Hepatocyte (in vitro differentiated cells): Measurements from ENCODE around the gene TPRN. TPM values are rescaled to one million over a fixed set of nuclear protein-coding genes. Genes with fewer than 3 reads are reported as not detected.

Source experiments
- DNase-seq: peaks from one replicate; pipeline ENCODE4 v3.0.0-alpha.2; 2016; ENCODE audit warnings: low spot score
- H2AFZ ChIP-seq: fragments of 200-600 bp; sonication (generic); 2 replicates; pipeline ENCODE4 v1.6.0; 2016; ENCODE audit warnings: antibody characterized with exemption, mild to moderate bottlenecking
- H3K27ac ChIP-seq: fragments of 200-600 bp; sonication (generic); 2 replicates; pipeline ENCODE4 v1.5.1; 2016; ENCODE audit warnings: mild to moderate bottlenecking
- H3K27me3 ChIP-seq: fragments of 200-600 bp; sonication (generic); 2 replicates; pipeline ENCODE4 v1.6.1; 2016
- H3K36me3 ChIP-seq: fragments of 200-600 bp; sonication (generic); replicated peaks from 2 replicates; pipeline ENCODE4 v1.5.1; 2016; ENCODE audit warnings: low read depth; ENCODE audit not compliant: insufficient read depth
- H3K4me1 ChIP-seq: fragments of 200-600 bp; sonication (generic); 2 replicates; pipeline ENCODE4 v1.5.1; 2016; ENCODE audit warnings: mild to moderate bottlenecking, moderate library complexity; ENCODE audit not compliant: insufficient read depth
- H3K4me2 ChIP-seq: fragments of 200-600 bp; sonication (generic); 2 replicates; pipeline ENCODE4 v1.6.0; 2016
- H3K4me3 ChIP-seq: fragments of 200-600 bp; sonication (generic); 2 replicates; pipeline ENCODE4 v1.5.1; 2016; ENCODE audit warnings: mild to moderate bottlenecking
- H3K79me2 ChIP-seq: fragments of 200-600 bp; sonication (generic); 2 replicates; pipeline ENCODE4 v1.6.0; 2017; ENCODE audit warnings: mild to moderate bottlenecking
- H3K9me2 ChIP-seq: fragments of 200-600 bp; sonication (generic); replicated peaks from 2 replicates; pipeline ENCODE4 v1.6.0; 2017; ENCODE audit warnings: mild to moderate bottlenecking; ENCODE audit not compliant: insufficient read depth
- H3K9me3 ChIP-seq: fragments of 200-600 bp; sonication (generic); 2 replicates; pipeline ENCODE4 v1.5.1; 2016; ENCODE audit warnings: low read depth, mild to moderate bottlenecking
- H4K20me1 ChIP-seq: fragments of 200-600 bp; sonication (generic); 2 replicates; pipeline ENCODE4 v1.6.0; 2016; ENCODE audit warnings: mild to moderate bottlenecking; ENCODE audit not compliant: insufficient read depth, poor library complexity, severe bottlenecking
- CTCF ChIP-seq: fragments of 200-600 bp; sonication (generic); IDR thresholded peaks from 2 replicates; pipeline ENCODE4 v1.5.1; 2016; ENCODE audit warnings: antibody characterized with exemption, mild to moderate bottlenecking; ENCODE audit not compliant: poor library complexity
- EZH2 ChIP-seq: fragments of 200-600 bp; sonication (generic); IDR thresholded peaks from 2 replicates; pipeline ENCODE4 v1.6.1; 2016; ENCODE audit warnings: antibody characterized with exemption, mild to moderate bottlenecking, borderline replicate concordance
- EZH2phosphoT487 ChIP-seq: fragments of 200-600 bp; sonication (generic); IDR thresholded peaks from one replicate; pipeline ENCODE4 v1.6.1; 2018; ENCODE audit warnings: antibody characterized with exemption, mild to moderate bottlenecking, low read depth, moderate library complexity; ENCODE audit not compliant: unreplicated experiment, severe bottlenecking
- WGBS: methylation state at CpG from one replicate; pipeline ENCODE4 v1.1.6; 2016; ENCODE audit warnings: low lambda C conversion rate; ENCODE audit errors: missing lambda C conversion rate; 5-methylcytosine and 5-hydroxymethylcytosine counted together
- polyA plus RNA-seq: library from polyadenylated mRNA; unstranded; fragments of >200 nt; fragmentation: Nextera tagmentation; extraction: Ambion mirVana; gene quantifications from 2 replicates; pipeline ENCODE4 v1.2.1, GENCODE V29; 2016
- total RNA-seq: library from RNA; depleted of rRNA; stranded (reverse); fragments of >200 nt; gene quantifications from 2 replicates; pipeline ENCODE4 v1.2.3, GENCODE V29; 2014

TPRN gene
- total and polyA plus RNA-seq, 2 experiments from 2014 or later = 34.4 to 104 TPM

GRCh38 chr9:137168904-137169856 lies 31.4 kb downstream of the TPRN start:
- H3K4me1 ChIP-seq = peaks cover 17% of the 10 kb centered on the region
- H3K9me2 ChIP-seq = no peaks in the 10 kb centered on the region
- H3K4me3 ChIP-seq = no peak overlapping the region
- H3K79me2 ChIP-seq = no peaks in the 10 kb centered on the region
- WGBS = 1% methylated on average over 77 of the region's 124 CpGs
- H3K9me3 ChIP-seq = no peaks in the 10 kb centered on the region
- no peak overlapping the region for H2AFZ ChIP-seq
- H3K36me3 ChIP-seq = no peaks in the 10 kb centered on the region
- H3K27ac ChIP-seq = no peak overlapping the region
- no peaks in the 10 kb centered on the region for H4K20me1 ChIP-seq
- peaks cover 70% of the 10 kb centered on the region for H3K27me3 ChIP-seq
- no peak for TF ChIP-seq EZH2phosphoT487
- TF ChIP-seq EZH2 = peak; percentile 25
- H3K4me2 ChIP-seq = peak overlapping the region; percentile 80
- peak; percentile 49 for DNase-seq

DNA sequence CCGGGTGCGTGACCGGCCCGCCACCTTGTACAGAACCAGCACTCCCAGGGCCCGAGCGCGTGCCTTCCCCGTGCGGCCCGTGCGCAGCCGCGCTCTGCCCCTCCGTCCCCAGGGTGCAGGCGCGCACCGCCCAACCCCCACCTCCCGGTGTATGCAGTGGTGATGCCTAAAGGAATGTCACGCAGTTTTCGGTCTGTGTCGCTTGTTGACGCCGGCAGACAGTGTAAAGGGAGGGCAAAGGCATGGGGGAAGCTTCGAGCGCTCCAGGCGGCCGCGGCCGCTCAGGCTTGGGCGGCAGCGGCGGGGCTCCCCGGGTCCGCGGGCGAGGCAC lies 32.0 kb downstream of the TPRN start:
- Histone ChIP-seq H2AFZ (no peak overlapping the region), H3K27me3 (peaks cover 76% of the 10 kb centered on the region), H3K9me2 (no peaks in the 10 kb centered on the region), H3K4me3 (no peak overlapping the region), H3K79me2 (no peaks in the 10 kb centered on the region), H3K9me3 (no peaks in the 10 kb centered on the region), H3K4me1 (peaks cover 17% of the 10 kb centered on the region), H3K4me2 (peak overlapping the region; percentile 80), H3K36me3 (no peaks in the 10 kb centered on the region), H3K27ac (no peak overlapping the region), H4K20me1 (no peaks in the 10 kb centered on the region)
- whole genome bisulfite sequencing = 7% methylated on average over 14 of the region's 36 CpGs
- no peak for DNase-seq
- no peak for TF ChIP-seq EZH2
- TF ChIP-seq EZH2phosphoT487 = peak; percentile 60

DNA sequence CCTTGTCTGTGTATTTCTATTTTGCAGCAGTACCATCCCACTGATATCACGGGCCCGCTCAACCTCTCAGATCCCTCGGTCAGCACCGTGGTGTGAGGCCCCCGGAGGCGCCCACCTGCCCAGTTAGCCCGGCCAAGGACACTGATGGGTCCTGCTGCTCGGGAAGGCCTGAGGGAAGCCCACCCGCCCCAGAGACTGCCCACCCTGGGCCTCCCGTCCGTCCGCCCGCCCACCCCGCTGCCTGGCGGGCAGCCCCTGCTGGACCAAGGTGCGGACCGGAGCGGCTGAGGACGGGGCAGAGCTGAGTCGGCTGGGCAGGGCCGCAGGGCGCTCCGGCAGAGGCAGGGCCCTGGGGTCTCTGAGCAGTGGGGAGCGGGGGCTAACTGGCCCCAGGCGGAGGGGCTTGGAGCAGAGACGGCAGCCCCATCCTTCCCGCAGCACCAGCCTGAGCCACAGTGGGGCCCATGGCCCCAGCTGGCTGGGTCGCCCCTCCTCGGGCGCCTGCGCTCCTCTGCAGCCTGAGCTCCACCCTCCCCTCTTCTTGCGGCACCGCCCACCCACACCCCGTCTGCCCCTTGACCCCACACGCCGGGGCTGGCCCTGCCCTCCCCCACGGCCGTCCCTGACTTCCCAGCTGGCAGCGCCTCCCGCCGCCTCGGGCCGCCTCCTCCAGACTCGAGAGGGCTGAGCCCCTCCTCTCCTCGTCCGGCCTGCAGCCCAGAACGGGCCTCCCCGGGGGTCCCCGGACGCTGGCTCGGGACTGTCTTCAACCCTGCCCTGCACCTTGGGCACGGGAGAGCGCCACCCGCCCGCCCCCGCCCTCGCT lies 32.6 kb downstream of the TPRN start:
- Histone ChIP-seq H4K20me1 (no peaks in the 10 kb centered on the region), H3K27ac (no peak overlapping the region), H3K79me2 (no peaks in the 10 kb centered on the region), H2AFZ (no peak overlapping the region), H3K4me2 (peak overlapping the region; percentile 80), H3K4me1 (peaks cover 22% of the 10 kb centered on the region), H3K9me2 (no peaks in the 10 kb centered on the region), H3K27me3 (peaks cover 82% of the 10 kb centered on the region), H3K4me3 (no peak overlapping the region), H3K36me3 (no peaks in the 10 kb centered on the region), H3K9me3 (no peaks in the 10 kb centered on the region)
- TF ChIP-seq EZH2phosphoT487 (no peak), CTCF (no peak), EZH2 (no peak)
- DNase-seq = peak; percentile 46
- 28% methylated on average over 29 of the region's 57 CpGs for WGBS

GRCh38 chr9:137167277-137167746 lies 33.2 kb downstream of the TPRN start:
- peaks cover 27% of the 10 kb centered on the region for H3K4me1 ChIP-seq
- H3K36me3 ChIP-seq = no peaks in the 10 kb centered on the region
- H3K9me3 ChIP-seq = no peaks in the 10 kb centered on the region
- 58% methylated on average over 11 of the region's 44 CpGs for WGBS
- H3K27me3 ChIP-seq = peaks cover 88% of the 10 kb centered on the region
- H2AFZ ChIP-seq = no peak overlapping the region
- no peak overlapping the region for H3K4me3 ChIP-seq
- no peak for TF ChIP-seq EZH2
- TF ChIP-seq CTCF = no peak
- TF ChIP-seq EZH2phosphoT487 = no peak
- no peak for DNase-seq
- H3K79me2 ChIP-seq = no peaks in the 10 kb centered on the region
- H4K20me1 ChIP-seq = no peaks in the 10 kb centered on the region
- H3K27ac ChIP-seq = no peak overlapping the region
- H3K9me2 ChIP-seq = no peaks in the 10 kb centered on the region
- H3K4me2 ChIP-seq = peak overlapping the region; percentile 80
